Measurements from ENCODE around the gene ARMC3.

DNA sequence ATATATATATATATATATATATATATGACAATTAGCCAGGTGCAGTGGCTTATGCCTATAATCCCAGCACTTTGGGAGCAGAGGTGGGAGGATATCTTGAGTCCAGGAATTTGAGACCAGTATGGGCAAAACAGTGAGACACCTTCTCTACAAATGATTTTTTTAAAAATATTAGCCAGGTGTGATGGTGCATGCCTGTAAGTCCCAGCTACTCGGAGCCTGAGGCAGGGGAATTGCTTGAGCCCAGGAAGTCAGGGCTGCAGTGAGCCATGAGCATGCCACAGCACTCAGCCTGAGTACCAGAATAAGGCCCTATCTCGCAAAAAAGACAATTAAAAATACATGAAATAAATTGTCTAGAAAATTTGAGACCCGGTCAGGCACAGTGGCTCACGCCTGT is 120.3 kb downstream of the ARMC3 start:
- TF ChIP-seq, protein P1, sequence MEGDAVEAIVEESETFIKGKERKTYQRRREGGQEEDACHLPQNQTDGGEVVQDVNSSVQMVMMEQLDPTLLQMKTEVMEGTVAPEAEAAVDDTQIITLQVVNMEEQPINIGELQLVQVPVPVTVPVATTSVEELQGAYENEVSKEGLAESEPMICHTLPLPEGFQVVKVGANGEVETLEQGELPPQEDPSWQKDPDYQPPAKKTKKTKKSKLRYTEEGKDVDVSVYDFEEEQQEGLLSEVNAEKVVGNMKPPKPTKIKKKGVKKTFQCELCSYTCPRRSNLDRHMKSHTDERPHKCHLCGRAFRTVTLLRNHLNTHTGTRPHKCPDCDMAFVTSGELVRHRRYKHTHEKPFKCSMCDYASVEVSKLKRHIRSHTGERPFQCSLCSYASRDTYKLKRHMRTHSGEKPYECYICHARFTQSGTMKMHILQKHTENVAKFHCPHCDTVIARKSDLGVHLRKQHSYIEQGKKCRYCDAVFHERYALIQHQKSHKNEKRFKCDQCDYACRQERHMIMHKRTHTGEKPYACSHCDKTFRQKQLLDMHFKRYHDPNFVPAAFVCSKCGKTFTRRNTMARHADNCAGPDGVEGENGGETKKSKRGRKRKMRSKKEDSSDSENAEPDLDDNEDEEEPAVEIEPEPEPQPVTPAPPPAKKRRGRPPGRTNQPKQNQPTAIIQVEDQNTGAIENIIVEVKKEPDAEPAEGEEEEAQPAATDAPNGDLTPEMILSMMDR (conservative IDR thresholded peaks at IDR 0.05; ENCODE audit: low read depth, low read length), result no peak
- TF ChIP-seq EZH2 (IDR thresholded peaks at IDR 0.05; ENCODE audit: borderline replicate concordance, low read depth, low read length, poor library complexity, severe bottlenecking), result no peak

Measured in A673 (cell line).